Right forelimb (tissue), 1 donor: ENCODE measurements around the gene ST8SIA3.
"Not testable (repeated sequence)": the region's sequence is repeated elsewhere in the genome, so short reads cannot be mapped to it uniquely, and the experiment has no call there.

Experiments used
- DNase-seq: peaks from one replicate; pipeline ENCODE4 v3.0.0-alpha.2; 2018

The ST8SIA3 gene

GRCh38 chr18:57366528-57367081, 14.2 kb downstream of the ST8SIA3 start:
- no peak for DNase-seq

- DNase-seq: no peak
Observed at GRCh38 chr18:57372444-57372843, 20.1 kb downstream of the ST8SIA3 start.

GRCh38 chr18:57373017-57373416, 20.7 kb downstream of the ST8SIA3 start:
- no peak for DNase-seq

- no peak for DNase-seq
Observed at GRCh38 chr18:57376503-57376902, 24.1 kb downstream of the ST8SIA3 start.

GRCh38 chr18:57389271-57389670, 36.9 kb downstream of the ST8SIA3 start:
- DNase-seq: no peak

- no peak for DNase-seq
Observed at GRCh38 chr18:57390044-57390443, 37.7 kb downstream of the ST8SIA3 start.

GRCh38 chr18:57394749-57395148, 42.4 kb downstream of the ST8SIA3 start:
- DNase-seq: not testable (repeated sequence)

- not testable (repeated sequence) for DNase-seq
Observed at GRCh38 chr18:57396831-57397230, 44.5 kb downstream of the ST8SIA3 start.

GRCh38 chr18:57397440-57398132, 45.2 kb downstream of the ST8SIA3 start:
- DNase-seq: no peak

- no peak for DNase-seq
Observed at GRCh38 chr18:57404345-57404744, 52.0 kb downstream of the ST8SIA3 start.

GRCh38 chr18:57409650-57410049, 57.3 kb downstream of the ST8SIA3 start:
- DNase-seq: no peak

- no peak for DNase-seq
Observed at GRCh38 chr18:57410749-57411148, 58.4 kb downstream of the ST8SIA3 start.

- DNase-seq: no peak
Observed at GRCh38 chr18:57416542-57416941, 64.2 kb downstream of the ST8SIA3 start.
